ENCODE data around the gene TFRC. TPM values are rescaled to one million over a fixed set of nuclear protein-coding genes. Genes with fewer than 3 reads are reported as not detected.
"Not testable (repeated sequence)": the region's sequence is repeated elsewhere in the genome, so short reads cannot be mapped to it uniquely, and the experiment has no call there.

Gene TFRC
- total RNA-seq, 3 donors from 2014 or later = 57.6 to 116 (median 80.3) TPM

DNA sequence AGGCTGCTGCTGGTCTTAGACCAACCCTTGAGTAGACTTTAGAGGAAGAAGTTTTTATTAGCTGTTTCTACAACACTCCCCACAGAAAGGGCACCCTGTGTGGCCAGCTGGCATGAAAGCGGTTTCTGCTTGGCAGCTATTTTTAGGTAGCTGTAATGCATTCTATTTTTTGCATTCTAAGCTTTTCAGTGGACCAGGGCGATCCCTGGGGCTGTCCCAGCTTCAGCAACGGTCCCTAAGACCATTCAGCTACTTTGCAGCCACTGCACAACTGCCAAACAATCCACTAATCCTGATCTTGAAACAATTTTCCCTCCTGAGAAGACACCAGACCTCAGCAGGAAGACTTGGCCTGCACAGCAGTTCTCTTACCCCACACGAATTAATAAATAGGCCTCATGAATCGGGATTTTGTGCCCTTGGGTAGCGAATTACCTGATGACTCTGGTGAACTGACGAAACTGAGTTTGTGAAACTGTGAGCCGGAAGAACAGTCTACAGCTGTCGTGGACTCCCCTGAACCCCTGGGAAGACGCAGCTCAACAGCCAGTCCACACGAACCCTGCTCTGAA, 14.6 kb upstream of the TFRC start:
- peak overlapping the region; percentile 59 to 74 for H3K27ac ChIP-seq
- H3K4me1 ChIP-seq = no peaks in the 10 kb centered on the region
- DNase-seq (ENCODE audit: low spot score in 2 of 2) = peak in 1 of 2 donors; percentile 31
- TF ChIP-seq POLR2AphosphoS5 (IDR thresholded peaks at IDR 0.05) (no peak), POLR2A (IDR thresholded peaks at IDR 0.05) (no peak)
- TF ChIP-seq, protein P1, sequence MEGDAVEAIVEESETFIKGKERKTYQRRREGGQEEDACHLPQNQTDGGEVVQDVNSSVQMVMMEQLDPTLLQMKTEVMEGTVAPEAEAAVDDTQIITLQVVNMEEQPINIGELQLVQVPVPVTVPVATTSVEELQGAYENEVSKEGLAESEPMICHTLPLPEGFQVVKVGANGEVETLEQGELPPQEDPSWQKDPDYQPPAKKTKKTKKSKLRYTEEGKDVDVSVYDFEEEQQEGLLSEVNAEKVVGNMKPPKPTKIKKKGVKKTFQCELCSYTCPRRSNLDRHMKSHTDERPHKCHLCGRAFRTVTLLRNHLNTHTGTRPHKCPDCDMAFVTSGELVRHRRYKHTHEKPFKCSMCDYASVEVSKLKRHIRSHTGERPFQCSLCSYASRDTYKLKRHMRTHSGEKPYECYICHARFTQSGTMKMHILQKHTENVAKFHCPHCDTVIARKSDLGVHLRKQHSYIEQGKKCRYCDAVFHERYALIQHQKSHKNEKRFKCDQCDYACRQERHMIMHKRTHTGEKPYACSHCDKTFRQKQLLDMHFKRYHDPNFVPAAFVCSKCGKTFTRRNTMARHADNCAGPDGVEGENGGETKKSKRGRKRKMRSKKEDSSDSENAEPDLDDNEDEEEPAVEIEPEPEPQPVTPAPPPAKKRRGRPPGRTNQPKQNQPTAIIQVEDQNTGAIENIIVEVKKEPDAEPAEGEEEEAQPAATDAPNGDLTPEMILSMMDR (IDR thresholded peaks at IDR 0.05) = no peak
- no peak overlapping the region for H3K4me3 ChIP-seq
- no peaks in the 10 kb centered on the region for H3K36me3 ChIP-seq
- intact Hi-C loops (cut with DNase I; ENCODE audit: low total_unique reads) = no loop called here
- no peaks in the 10 kb centered on the region for H3K27me3 ChIP-seq
- H3K9me3 ChIP-seq = no peaks in the 10 kb centered on the region

DNA sequence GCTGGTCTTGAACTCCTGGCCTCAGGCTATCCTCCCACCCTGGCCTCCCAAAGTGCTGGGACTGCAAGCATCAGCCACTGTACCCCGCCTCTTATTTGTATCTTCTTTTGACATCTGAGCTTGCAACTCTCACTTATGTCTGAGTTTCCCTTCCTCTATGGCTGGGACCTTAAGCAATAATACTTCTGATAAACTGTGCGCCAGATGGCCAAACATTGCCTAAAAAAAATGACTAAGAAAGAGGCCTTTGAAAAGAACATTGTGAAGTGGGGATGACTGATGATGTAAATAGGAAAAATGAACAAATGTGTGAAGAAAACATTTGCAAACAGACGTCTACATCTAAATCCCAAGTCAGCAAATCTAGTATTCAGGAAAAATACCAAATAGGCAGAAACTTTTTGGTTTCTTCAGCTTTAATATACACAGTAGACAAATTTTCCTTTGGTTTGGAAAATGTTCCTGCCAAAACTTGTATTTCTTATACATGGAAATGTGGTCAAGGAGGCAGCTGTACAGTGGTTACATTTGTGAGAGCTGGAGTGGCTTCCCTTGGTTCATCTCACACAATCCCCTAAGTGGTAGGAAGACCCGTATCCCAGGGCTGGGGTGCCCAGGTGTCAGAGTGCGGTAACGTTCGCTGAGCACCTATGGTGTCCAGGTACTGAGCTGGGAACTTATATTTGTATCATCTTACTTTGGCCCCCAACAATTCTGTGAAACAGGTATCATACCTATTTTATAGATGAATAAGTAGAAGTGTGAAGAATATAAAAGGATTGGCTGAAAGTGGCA, 11.6 kb upstream of the TFRC start:
- no peaks in the 10 kb centered on the region for H3K4me1 ChIP-seq
- no peaks in the 10 kb centered on the region for H3K9me3 ChIP-seq
- TF ChIP-seq POLR2AphosphoS5 (IDR thresholded peaks at IDR 0.05) = no peak
- H3K27ac ChIP-seq = peak overlapping the region in 1 of 2 donors; percentile 38
- H3K27me3 ChIP-seq = no peaks in the 10 kb centered on the region
- no peak for DNase-seq (ENCODE audit: low spot score in 2 of 2)
- intact Hi-C loops (cut with DNase I; ENCODE audit: low total_unique reads) = loop anchor here (5.0 kb wide), 1 partner anchor 1249 kb away; no protein-coding TSS in a partner anchor
- no peaks in the 10 kb centered on the region for H3K36me3 ChIP-seq
- no peak overlapping the region for H3K4me3 ChIP-seq

DNA sequence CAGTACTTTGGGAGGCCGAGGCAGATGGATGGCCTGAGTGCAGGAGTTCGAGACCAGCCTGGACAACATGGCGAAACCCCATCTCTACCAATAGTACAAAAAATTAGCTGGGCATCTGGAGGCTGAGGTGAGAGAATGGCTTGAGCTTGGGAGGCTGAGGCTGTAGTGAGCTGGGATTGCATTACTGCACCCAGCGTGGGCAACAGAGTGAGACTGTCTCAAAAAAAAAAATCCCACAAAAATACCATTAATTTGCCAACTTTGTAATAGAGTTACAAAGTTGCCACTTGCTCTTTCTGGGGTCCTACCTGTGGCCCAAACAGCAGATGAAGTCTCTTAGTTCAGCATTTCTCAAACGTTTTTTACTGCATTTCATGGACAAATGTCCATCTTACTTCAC, 6.0 kb upstream of the TFRC start:
- no peaks in the 10 kb centered on the region for H3K9me3 ChIP-seq
- H3K4me3 ChIP-seq = no peak overlapping the region
- no peaks in the 10 kb centered on the region for H3K4me1 ChIP-seq
- no peaks in the 10 kb centered on the region for H3K27me3 ChIP-seq
- no peak overlapping the region for H3K27ac ChIP-seq
- no peak for DNase-seq (ENCODE audit: low spot score in 2 of 2)
- intact Hi-C loops (cut with DNase I; ENCODE audit: low total_unique reads) = no loop called here
- H3K36me3 ChIP-seq = no peaks in the 10 kb centered on the region
- TF ChIP-seq, protein P1 (IDR thresholded peaks at IDR 0.05) = no peak

DNA sequence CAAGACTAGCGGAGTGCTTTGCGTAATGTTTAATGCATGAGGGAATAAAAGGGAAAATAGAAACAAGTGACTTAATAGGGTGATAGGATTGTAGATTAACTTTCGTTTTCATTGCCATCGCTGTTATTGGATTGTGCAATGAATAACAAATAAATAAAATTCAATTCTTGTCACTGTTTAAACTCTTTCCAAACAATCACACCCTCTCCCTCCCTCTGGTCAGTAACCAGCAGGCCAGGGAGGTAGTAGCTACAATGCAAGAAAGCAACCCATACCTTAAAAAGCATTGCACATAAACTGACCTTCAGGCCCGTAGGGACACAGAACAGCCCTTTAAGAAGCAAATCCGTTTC, 705 bp upstream of the TFRC start:
- no peak for DNase-seq (ENCODE audit: low spot score in 2 of 2)
- Histone ChIP-seq H3K9me3 (no peaks in the 10 kb centered on the region), H3K4me3 (peak overlapping the region; percentile 78 to 98 (median 95)), H3K27me3 (no peaks in the 10 kb centered on the region), H3K27ac (peak overlapping the region; percentile 90 to 91), H3K36me3 (no peaks in the 10 kb centered on the region), H3K4me1 (peaks cover 0 to 10% of the 10 kb centered on the region in 2 donors)
- intact Hi-C loops (cut with DNase I; ENCODE audit: low total_unique reads) = loop anchor here (5.0 kb wide), 1 partner anchor 110 kb away; no protein-coding TSS in a partner anchor
- TF ChIP-seq, protein P1 (IDR thresholded peaks at IDR 0.05) = no peak
- TF ChIP-seq POLR2AphosphoS5 (IDR thresholded peaks at IDR 0.05) = no peak

DNA sequence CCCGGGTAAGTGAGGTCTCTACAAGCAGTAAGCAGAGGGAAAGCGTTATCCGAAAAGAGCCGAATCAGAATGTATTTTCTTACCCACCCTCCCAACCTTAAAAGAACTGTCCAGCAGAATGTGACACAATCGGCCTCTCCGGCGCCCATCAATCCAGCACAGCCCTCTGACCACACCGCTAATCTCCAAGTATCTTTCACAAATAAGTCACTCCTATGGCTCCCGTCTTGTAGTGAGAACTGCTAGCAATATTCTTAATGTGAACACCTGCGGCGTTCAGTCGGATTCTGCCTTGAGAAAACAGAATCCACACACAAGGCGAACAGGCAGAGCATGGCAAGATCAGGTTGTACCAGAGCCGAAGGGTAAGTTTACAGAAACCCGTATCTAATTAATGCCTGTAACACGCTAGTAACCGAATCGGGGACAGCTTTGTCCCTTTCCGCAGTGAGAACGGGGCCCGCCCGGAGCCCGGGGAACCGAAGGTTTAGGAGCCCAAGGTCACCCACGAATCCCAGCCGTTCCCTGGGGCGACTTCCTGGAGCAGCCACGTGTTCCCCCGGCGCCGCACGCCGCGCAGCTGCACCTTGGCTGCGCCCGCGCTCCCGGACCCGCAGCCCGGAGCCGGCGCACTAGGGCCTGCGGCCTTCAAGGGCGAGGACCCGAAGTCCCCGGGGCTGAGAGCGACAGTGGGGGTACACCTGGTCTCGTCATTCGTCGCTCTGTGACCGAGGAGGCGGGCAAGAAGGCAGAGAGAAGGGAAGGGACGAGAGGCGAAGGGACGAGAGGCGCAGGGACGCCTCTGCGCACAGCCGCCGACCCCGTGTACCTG, 672 bp downstream of the TFRC start:
- Histone ChIP-seq H3K27ac (peak overlapping the region; percentile 90 to 91), H3K4me1 (peaks cover 0 to 10% of the 10 kb centered on the region in 2 donors), H3K27me3 (no peaks in the 10 kb centered on the region), H3K4me3 (peak overlapping the region; percentile 78 to 98 (median 95)), H3K36me3 (no peaks in the 10 kb centered on the region), H3K9me3 (no peaks in the 10 kb centered on the region)
- TF ChIP-seq POLR2AphosphoS5 (IDR thresholded peaks at IDR 0.05) (no peak), POLR2A (IDR thresholded peaks at IDR 0.05) (no peak)
- TF ChIP-seq, protein P1 (IDR thresholded peaks at IDR 0.05) = no peak
- peak; percentile 32 to 57 for DNase-seq (ENCODE audit: low spot score in 2 of 2)
- intact Hi-C loops (cut with DNase I; ENCODE audit: low total_unique reads) = loop anchor here (5.0 kb wide), 1 partner anchor 111 kb away; no protein-coding TSS in a partner anchor

DNA sequence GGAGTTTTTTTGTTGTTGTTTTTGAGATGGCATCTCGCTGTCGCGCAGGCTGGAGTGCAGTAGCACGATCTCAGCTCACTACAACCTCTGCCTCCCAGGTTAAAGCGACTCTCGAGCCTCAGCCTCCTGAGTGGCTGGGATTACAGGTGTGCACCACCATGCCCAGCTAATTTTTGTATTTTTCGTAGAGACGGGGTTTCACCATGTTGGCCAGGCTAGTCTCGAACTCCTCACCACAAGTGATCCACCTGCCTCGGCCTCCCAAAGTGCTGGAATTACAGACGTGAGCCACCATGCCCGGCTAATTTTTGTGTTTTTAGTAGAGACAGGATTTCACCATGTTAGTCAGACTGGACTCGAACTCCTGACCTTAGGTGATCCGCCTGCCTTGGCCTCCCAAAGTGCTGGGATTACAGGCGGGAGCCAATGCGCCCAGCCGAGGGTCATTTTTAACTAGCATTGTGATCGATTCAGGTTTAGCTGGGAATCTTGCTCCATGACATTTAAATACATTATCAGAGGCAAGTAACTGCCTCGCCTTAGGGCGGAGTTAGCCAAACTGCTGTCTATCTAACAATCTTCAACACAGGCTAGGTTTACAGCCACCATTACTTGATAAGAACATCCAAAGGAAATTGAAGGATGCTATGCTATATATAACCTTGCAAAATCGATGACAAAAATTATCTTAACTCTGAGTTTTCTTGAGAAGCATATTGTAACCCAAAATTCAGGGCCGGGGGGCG, 1.6 kb downstream of the TFRC start:
- intact Hi-C loops (cut with DNase I; ENCODE audit: low total_unique reads) = loop anchor here (5.0 kb wide), 1 partner anchor 112 kb away; no protein-coding TSS in a partner anchor
- not testable (repeated sequence) for H3K27me3 ChIP-seq; H3K36me3 ChIP-seq; DNase-seq (ENCODE audit: low spot score in 2 of 2); H3K27ac ChIP-seq; H3K9me3 ChIP-seq
- Histone ChIP-seq H3K4me1 (peaks cover 0 to 10% of the 10 kb centered on the region in 2 donors), H3K4me3 (peak overlapping the region; percentile 78 to 98 (median 95))
